NOMO-1 treated with DMSO at 0.1 percent for 48 hours (cell line): ENCODE results near the gene CACNA1G.
A peak's percentile ranks its signal among the peaks of the same experiment; 100 is the strongest.

Experiments used
- DNase-seq: peaks from one replicate; lab custom pipeline; 2025; ENCODE audit not compliant: unreplicated experiment; lab: John Stamatoyannopoulos, UW

The CACNA1G gene

DNA sequence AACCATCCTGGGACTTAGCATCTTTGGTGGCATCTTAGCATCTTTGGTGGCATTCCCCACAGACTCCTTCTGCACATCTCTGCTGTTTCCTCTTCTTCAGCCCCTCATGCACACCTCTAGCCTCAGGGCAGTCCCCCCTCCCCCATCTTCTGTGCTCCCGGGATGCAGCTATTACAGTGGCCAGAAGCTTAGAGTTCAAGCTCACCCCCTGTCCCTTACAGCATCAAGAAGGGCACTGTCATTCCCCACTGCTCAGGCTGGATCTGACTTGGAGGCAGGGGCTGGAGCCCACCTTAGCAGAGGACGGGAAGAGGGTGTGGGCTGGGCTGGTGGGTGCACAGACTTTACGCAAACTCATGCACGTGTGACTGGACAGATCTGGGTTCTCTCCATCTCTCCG lies 27.3 kb upstream of the CACNA1G start:
- no peak for DNase-seq

DNA sequence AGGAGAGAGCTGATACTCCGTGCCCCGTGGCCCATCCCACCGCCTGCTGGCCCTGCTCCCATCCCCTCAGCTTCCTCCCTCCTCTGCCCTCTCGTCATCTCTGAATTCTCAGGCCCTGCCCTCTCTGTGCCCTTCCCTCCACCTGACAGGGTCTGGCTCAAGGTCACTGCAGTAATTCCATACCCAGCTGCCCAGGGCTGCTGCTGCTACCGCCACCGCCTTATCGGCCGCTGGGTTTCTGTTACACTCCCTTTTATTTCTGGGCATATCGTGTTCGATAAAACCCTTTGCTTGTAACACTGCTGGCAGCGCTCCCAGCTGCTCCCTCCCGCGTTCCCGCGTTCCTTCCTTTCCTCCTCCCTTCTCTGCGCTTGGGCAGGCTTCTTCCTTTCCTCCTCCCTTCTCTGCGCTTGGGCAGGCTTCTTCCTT lies 26.8 kb upstream of the CACNA1G start:
- DNase-seq: no peak

DNA sequence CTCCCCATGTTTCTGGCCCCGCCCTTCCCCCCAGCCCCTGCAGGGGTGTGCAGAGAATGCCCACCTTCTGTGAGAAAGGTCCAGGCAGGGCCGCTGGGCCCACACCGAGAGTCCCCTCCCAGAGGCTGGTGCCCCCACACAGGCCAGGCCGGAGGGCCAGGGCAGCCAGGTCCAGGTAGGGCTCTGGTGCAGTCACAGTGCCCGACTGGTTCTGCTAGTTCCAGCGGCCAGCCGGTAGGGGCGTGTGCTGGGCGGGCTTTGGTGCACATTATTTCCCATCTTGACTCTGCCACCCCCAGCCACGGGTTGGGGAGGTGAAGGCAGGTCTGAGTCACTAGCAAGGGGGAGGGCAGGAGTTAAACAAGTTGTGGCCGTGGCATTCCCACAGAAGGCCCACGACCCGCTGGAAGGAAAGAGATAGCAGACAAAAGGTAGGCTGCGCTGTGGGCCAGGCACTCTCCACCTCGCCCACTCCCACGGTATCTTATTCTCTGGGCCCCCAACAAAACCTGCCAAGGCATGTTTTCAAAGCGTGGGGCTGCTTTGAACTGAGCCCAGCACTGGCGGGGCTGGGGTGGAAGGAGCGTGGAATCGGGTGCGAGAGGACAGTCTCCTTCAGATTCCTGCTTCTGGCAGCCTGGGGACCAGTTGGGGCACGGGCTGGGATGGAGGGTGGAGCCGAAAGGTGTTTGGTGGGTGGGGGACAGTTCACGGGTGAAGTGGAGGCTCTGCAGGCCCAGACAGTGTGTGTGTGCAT lies 26.1 kb upstream of the CACNA1G start:
- no peak for DNase-seq

DNA sequence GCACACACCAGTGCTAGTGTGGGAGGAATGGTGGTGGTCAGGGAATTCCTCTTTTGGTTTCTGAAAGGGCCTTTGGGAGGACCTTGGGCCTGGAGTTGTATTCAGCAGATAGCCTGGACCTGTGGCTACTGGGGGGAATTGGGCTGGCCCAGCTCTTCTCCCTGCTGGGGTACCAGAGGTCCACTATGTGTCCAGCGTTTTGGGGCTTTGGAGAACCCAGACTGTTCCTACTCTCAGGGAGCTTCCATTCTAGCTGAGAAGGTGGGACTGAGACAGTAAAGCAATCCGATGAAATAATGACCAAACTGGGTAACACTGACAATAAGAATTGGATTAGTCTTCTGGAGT lies 25.6 kb upstream of the CACNA1G start:
- DNase-seq: no peak

DNA sequence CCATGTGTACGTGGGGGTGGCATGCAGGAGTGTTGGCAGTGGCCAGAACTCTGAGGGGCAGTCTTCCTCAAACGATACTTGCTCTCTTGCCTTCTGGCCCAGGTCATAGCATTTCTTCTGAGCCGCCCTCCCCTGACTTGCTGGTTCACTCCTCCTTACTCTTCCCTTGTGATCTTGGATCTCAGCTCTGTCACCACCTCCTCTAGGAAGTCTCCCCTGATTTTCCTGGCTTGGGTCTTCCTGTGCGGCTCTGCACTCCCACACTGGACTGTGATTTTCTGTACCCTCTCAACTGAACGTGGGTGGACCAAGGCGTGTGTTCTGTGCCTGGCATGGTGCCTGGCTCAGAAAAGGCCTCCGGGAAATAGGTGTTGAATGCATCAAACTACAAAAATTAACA lies 25.1 kb upstream of the CACNA1G start:
- DNase-seq: no peak

DNA sequence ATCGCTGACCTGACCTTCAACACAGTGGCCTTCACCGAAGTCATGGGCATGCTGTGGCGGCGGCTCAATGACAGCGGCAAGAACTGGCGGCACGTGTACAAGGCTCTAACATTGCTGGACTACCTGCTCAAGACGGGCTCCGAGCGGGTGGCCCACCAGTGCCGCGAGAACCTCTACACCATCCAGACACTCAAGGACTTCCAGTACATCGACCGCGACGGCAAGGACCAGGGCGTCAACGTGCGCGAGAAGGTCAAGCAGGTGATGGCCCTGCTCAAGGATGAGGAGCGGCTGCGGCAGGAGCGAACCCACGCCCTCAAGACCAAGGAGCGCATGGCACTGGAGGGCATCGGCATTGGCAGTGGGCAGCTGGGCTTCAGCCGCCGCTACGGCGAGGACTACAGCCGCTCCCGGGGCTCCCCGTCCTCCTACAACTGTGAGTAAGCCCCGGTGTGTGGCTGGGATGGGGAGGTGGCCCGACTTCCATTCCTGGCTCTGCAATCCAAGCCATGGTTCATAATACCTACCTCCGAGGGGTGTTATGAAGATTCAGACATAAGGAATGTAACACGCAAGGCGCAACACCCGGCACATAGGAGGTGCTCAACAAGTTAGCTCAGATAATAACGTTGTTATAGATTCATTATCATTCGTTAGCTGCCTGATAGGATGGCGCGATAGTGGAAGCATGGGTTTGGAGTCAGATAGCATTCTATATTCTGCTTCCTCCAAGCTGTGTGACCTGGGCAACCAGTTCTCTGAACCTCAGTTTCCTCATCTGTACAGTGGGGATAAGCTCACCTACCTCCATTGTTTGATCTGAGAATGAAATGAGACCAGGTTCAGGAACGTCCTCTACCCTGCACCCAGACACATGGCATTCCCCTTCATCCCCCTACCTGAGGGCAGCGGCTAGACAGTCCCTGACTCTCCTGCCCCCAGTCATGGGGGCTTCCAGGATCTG lies 23.6 kb upstream of the CACNA1G start:
- DNase-seq: peak; percentile 43

DNA sequence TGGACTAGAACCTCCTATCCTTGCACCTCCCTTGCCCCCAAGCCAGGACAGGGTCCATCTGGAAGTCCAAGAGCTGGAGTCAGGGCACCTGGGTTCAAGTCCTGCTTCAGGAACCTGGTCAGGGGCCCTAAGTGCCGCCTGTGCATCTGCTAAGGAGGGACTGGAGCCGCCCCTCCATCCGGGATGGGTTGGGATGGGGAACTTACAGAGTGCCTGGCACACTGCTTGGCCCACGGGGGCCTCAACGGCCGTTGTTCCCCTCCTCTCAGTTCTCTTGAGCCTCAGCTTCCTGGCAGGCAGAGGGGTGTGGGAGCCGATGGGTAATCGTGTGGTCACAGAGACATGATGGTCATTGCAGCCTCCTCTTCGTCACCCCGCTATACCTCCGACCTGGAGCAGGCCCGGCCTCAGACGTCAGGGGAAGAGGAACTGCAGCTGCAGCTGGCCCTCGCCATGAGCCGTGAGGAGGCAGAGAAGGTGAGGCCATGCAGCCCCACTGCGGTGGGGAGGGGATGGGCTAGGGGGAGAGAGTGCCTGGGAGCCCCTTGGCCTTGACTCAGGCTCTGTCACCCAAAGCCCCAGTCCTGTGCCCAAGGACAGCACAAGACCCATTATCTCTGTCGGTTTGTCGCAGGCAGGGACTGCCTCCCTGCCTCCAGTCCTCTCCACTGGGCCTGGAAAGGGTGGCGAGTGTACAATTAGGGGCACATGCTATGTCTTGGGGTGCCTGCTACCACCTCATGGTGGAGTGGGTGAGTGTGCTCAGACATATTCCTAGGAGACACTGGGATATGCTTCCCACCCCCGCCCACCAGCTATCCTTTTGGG lies 22.6 kb upstream of the CACNA1G start:
- DNase-seq: no peak

DNA sequence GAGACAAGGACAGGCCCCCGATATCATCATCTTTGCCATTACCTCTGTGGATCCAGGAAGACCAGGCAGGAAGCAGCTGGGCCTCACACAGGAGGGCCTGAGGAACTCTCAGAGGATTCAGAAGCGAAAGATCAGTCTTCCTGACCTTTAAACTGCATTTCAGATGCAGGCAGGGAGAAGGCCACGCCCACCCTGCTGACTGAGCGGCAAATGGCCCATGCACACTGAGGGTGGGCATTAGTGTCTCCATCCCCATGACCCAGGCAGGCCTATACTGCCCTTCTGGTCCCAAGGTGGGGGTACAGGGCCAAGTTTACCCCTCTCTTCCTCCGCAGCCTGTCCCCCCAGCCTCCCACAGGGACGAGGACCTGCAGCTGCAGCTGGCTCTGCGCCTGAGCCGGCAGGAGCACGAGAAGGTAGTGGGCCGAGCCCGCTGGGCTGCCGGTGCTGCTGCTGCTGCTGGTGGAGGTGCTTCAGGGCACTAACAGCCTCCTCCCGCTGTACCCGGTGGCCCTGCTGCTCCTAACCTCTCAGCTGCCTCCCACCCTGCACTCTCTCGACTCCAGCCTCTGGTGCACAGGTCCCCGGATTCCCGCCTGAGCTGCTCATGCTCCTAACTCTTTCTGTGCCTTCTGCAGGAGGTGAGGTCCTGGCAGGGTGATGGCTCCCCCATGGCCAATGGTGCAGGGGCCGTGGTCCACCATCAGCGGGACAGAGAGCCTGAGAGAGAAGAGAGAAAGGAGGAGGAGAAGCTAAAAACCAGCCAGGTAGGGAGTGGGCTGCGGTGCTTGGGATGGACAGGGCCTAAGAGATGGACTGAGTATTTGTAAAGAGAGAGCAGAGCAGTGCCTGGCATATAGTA lies 21.7 kb upstream of the CACNA1G start:
- DNase-seq: no peak

DNA sequence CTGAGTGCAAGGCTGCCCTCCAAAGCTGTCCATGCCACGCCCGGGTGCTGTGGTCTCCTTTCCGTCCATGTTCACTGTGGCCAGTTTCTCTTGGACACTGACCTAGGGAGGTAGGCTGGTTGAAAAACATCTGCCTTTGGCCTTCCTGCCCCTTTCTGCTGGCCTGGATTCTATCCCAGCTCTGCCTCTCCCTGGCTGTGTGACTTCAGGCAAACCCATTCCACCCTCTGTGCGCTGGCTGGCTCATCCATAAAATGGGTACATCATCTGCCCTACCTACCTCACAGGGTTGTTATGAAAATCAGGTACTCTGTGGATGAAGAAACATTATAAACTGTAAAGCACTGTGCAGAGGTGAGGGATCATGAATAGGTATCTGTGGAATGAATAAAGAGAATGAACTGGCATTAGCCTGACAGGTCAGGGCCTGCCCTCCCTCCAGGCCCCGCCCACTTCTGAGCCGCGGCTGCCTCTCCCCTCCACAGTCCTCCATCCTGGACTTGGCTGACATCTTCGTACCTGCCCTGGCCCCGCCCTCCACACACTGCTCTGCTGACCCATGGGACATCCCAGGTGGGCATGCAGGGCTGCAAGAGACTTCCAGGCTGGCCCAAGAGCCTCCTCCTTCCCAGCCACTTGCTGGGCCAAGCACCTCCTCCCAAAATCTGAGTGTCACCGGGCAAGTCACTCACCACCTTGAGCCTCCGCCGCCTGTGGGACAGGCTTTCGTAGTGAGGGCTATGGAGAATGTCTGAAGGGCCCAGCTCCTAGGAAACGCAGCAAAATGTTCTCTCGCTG lies 20.6 kb upstream of the CACNA1G start:
- DNase-seq: no peak

DNA sequence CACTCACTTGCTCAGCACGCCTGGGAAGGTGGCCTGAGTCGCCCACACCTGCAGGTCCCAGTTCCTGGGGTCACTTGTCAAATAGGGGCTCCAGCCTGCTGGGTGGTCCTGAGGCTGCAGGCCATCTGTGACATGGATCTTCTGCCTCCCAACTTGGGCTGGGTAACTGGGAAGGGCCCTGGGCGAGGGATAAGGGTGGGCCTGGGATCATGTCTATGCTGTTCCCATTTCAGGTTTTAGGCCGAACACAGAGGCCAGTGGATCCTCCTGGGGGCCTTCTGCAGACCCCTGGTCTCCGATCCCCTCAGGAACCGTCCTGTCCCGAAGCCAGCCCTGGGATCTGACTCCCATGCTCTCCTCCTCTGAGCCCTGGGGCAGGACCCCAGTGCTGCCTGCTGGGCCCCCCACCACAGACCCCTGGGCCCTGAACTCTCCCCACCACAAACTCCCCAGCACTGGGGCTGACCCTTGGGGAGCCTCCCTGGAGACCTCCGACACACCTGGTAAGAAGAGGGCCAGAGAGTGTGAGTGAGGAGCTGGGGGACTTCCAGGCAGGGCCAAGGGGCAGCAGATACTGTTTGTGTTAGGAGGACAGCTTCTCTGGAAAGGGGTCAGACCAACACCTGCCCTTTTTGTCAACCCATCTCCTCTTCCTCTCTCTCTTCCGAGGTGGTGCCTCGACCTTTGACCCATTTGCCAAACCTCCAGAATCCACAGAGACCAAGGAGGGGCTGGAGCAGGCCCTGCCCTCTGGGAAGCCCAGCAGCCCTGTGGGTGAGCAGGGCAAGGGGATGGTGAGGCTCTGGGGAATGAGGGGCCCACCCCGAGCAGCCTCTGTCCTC lies 19.7 kb upstream of the CACNA1G start:
- DNase-seq: no peak

DNA sequence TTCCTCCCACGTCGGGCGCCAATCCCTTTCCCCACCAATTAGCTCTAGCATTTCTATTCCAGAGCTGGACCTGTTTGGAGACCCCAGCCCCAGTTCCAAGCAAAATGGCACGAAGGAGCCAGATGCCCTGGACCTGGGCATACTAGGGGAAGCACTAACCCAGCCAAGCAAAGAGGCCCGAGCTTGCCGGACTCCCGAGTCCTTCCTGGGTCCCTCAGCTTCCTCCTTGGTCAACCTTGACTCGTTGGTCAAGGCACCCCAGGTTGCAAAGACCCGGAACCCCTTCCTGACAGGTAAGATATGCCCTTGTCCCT lies 19.2 kb upstream of the CACNA1G start:
- DNase-seq: no peak

DNA sequence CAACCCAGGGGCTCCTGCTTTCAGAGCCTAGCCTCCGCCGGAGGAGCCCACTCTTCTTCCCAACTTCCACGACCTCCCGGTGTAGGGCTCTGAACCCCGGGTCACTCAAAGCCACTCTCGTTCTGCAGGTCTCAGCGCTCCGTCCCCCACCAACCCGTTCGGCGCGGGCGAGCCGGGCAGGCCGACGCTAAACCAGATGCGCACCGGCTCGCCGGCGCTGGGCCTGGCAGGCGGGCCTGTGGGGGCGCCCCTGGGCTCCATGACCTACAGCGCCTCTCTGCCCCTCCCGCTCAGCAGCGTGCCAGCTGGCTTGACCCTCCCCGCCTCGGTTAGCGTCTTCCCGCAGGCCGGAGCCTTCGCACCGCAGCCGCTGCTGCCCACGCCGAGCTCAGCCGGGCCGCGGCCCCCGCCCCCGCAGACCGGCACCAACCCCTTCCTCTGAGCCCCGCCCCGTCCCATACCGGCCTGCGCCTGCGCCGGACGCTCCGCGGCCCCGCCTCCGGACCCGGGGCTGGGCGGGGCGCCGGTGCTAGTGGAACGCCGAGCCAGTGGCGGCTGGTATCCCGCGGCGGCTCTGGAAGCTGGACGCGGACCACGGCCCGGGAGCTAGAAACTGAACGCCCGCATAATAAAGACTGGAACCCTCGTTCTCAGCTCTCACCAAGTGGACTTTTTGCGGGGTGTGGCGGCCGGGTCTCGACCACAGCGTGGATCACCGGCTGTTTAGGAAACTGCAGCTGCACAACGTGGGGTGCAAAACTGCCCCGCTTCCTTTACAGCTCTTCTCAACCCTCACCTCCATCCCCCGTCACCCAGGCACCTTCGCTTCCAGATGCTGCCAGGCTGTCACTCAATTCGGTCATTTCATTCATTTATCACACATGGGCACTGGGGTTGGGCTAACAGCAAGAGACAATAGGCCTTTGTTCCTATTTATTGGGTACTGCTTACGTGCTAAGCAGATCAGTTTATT lies 18.5 kb upstream of the CACNA1G start:
- DNase-seq: peak; percentile 78

DNA sequence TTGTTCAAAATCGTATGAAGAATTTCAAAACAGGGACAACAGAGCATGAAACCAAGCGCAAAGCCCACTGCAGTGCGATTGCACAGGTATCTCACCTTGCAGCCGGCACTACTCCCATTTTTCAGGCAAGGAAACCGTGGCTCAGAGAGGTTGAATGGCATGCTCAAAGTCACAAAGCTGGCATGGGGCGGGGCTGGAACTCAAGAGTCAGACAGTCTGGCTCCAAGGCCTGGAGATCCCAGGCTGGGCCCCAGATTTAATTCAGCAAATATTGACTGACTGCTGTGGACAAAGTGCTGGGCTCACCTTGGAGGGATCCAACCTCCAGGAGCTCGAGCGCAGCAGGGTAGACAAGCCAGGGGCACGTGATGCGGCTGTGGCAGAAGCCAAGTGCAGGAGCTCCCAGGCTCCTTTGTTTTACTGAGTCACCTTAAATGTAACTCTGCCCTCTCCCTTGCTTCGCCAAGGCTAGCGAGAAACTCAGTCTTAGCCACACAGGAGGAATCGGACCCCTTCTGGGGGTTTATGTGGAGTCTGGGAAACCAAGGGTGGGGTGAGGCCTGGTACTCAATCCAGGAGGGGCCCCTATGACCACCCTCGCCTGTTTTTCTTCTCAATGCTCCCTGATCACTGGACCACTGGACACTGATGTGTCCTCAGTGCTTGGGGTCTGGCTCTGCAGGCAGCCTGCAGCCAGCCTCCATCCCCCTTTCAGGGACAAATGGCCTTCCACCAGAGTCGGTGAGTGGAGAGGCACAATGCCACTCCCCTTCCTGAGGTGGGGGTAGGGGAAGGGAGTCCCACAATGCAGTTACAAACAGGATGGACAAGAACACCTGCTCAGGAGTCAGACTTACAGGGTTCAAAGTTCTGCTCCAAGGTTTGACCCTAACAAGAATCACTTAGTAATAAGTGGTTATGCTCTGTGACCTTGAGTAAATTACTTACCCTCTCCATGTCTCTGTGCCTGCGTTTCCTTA lies 17.4 kb upstream of the CACNA1G start:
- DNase-seq: no peak

DNA sequence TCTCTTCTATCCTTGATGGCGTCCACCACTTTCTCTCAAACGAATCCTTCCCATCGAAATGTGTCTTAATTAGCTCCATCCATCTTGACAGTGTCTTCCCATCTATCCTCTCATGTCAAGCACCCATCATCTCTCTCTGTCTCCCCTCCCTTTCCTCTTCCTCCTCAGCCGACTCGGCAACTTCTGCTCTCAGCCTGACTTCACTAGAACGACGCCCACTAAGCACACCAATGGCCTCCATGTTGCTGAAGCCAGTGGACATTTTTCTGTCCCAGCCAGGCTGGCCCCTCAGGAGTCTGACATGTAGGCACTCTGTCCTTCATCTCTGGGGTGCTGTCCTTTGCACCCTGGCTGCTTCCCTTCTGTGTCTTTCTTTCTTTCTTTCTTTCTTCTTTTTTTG lies 16.0 kb upstream of the CACNA1G start:
- DNase-seq: no peak

DNA sequence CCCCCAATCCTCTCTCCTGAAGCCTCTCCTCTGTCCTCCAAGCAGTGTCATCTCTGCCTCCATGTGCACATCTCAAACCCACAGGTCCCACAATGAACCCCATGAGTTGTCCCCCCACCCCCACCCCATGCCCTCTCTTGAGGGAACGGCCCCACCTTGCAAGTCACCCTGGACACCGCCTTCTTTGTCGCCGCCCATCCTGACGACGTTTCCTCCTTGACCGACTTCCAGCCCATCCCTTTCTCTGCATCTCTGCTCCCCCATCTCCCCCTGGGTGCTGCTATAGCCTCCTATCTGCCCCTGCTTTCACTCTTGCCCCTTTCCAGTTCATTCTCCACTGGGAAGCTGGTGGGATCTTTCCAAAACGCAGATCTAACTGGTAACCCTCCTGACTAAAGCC lies 15.2 kb upstream of the CACNA1G start:
- no peak for DNase-seq

DNA sequence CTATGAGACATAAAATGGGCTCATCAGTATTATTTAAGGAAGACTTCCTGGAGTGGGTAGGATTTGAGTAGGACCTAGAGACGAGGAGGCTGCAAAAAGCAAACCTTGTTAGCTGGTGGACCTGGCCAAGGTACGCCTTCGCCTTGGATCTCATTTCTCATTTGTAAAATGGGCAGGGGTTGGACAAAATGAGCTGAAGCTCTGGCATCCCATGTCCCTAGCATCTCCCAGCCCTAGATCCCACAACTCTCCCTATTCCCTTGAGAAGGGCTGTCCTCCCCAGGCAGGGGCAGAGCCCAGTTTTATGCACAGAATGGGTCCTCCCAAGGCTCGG lies 13.8 kb upstream of the CACNA1G start:
- DNase-seq: no peak
